ENCODE data around the gene ZNF428. TPM values are rescaled to one million over a fixed set of nuclear protein-coding genes. Genes with fewer than 3 reads are reported as not detected.

Gene ZNF428
- total and polyA plus RNA-seq, 4 donors = 6.5 to 22.1 (median 14.4) TPM

- Histone ChIP-seq H3K4me3 (ENCODE audit: low read depth in 1 of 3, low read length in 3 of 3) (peak overlapping the region; percentile 70 to 100 (median 93)), H3K9ac (ENCODE audit: low read depth in 1 of 2, low read length in 2 of 2) (peak overlapping the region; percentile 95 to 96), H3K27me3 (ENCODE audit: control insufficient read depth in 4 of 4, insufficient read depth in 4 of 4, low read length in 3 of 4) (no peaks in the 10 kb centered on the region), H3K4me1 (ENCODE audit: control insufficient read depth in 4 of 4, insufficient read depth in 4 of 4, low read length in 3 of 4) (peaks cover 0 to 16% (median 11%) of the 10 kb centered on the region in 4 donors), H3K9me3 (ENCODE audit: control insufficient read depth in 4 of 4, low read length in 3 of 4) (no peaks in the 10 kb centered on the region), H3K36me3 (ENCODE audit: control insufficient read depth in 4 of 4, insufficient read depth in 3 of 4, low read depth in 1 of 4, low read length in 3 of 4) (no peaks in the 10 kb centered on the region), H3K27ac (ENCODE audit: low read depth in 1 of 2, low read length in 2 of 2) (peak overlapping the region; percentile 83 to 91)
- no peak for DNase-seq (ENCODE audit: low spot score)
- WGBS = under 1% methylated on average over 14 of the region's 14 CpGs
- TF ChIP-seq EGR1 (IDR thresholded peaks at IDR 0.05; ENCODE audit: low read depth in 2 of 2) (no peak), REST (IDR thresholded peaks at IDR 0.05) (no peak), FOXA2 (IDR thresholded peaks at IDR 0.05) (no peak), ZBTB33 (IDR thresholded peaks at IDR 0.05) (no peak), TAF1 (conservative IDR thresholded peaks at IDR 0.05) (peak; percentile 38), ATF3 (IDR thresholded peaks at IDR 0.05) (no peak), SP1 (IDR thresholded peaks at IDR 0.05) (peak; percentile 15), GABPA (IDR thresholded peaks at IDR 0.05 in 1 of 2, conservative IDR thresholded peaks at IDR 0.05 in 1 of 2) (no peak), MAX (IDR thresholded peaks at IDR 0.05) (no peak), CTCF (IDR thresholded peaks at IDR 0.05; ENCODE audit: low read depth, low read length, missing input control) (no peak), YY1 (IDR thresholded peaks at IDR 0.05) (no peak)
Observed at GRCh38 chr19:43618921-43619261, 538 bp downstream of the ZNF428 start.

- WGBS = 92% methylated on average over 6 of the region's 6 CpGs
- Histone ChIP-seq H3K27ac (ENCODE audit: low read depth in 1 of 2, low read length in 2 of 2) (no peak overlapping the region), H3K4me3 (ENCODE audit: low read depth in 1 of 3, low read length in 3 of 3) (no peak overlapping the region), H3K27me3 (ENCODE audit: control insufficient read depth in 4 of 4, insufficient read depth in 4 of 4, low read length in 3 of 4) (no peaks in the 10 kb centered on the region), H3K9ac (ENCODE audit: low read depth in 1 of 2, low read length in 2 of 2) (no peak overlapping the region), H3K9me3 (ENCODE audit: control insufficient read depth in 4 of 4, low read length in 3 of 4) (no peaks in the 10 kb centered on the region), H3K4me1 (ENCODE audit: control insufficient read depth in 4 of 4, insufficient read depth in 4 of 4, low read length in 3 of 4) (peaks cover 0 to 16% (median 11%) of the 10 kb centered on the region in 4 donors), H3K36me3 (ENCODE audit: control insufficient read depth in 4 of 4, insufficient read depth in 3 of 4, low read depth in 1 of 4, low read length in 3 of 4) (peaks cover 0 to 10% (median 2%) of the 10 kb centered on the region in 4 donors)
- no peak for DNase-seq (ENCODE audit: low spot score)
- TF ChIP-seq EGR1 (IDR thresholded peaks at IDR 0.05; ENCODE audit: low read depth in 2 of 2) = no peak
- TF ChIP-seq FOXA2 (IDR thresholded peaks at IDR 0.05) = no peak
- no peak for TF ChIP-seq GABPA (IDR thresholded peaks at IDR 0.05 in 1 of 2, conservative IDR thresholded peaks at IDR 0.05 in 1 of 2)
- no peak for TF ChIP-seq RAD21 (IDR thresholded peaks at IDR 0.05)
- TF ChIP-seq HNF4G (IDR thresholded peaks at IDR 0.05) = no peak
- TF ChIP-seq RXRA (IDR thresholded peaks at IDR 0.05) = no peak
- TF ChIP-seq SP1 (IDR thresholded peaks at IDR 0.05) = no peak
- TF ChIP-seq CTCF (IDR thresholded peaks at IDR 0.05; ENCODE audit: low read depth, low read length, missing input control) = no peak
- TF ChIP-seq FOXA1 (IDR thresholded peaks at IDR 0.05) = no peak
- no peak for TF ChIP-seq JUND (IDR thresholded peaks at IDR 0.05)
- no peak for TF ChIP-seq NR2F2 (IDR thresholded peaks at IDR 0.05)
- no peak for TF ChIP-seq MAX (IDR thresholded peaks at IDR 0.05)
- TF ChIP-seq ZBTB33 (IDR thresholded peaks at IDR 0.05) = no peak
- no peak for TF ChIP-seq ATF3 (IDR thresholded peaks at IDR 0.05)
Observed at GRCh38 chr19:43616954-43617353, 2.5 kb downstream of the ZNF428 start.
